VCaP (cell line): ENCODE data around the gene ISM2.
A peak's percentile ranks its signal among the peaks of the same experiment; 100 is the strongest.
"Not testable (repeated sequence)": the region's sequence is repeated elsewhere in the genome, so short reads cannot be mapped to it uniquely, and the experiment has no call there.

Source experiments
- H3K27ac ChIP-seq: fragments of 450-650 bp; 2 replicates; pipeline ENCODE4 v1.5.1; 2017
- CTCF ChIP-seq: fragments of 450-650 bp; conservative IDR thresholded peaks from 2 replicates; pipeline ENCODE4 v1.5.1; 2017; ENCODE audit warnings: mild to moderate bottlenecking, moderate library complexity

ISM2 gene

GRCh38 chr14:77498120-77498979 lies at the start of gene ISM2:
Gene ISM2 (minus strand): TSS chr14:77498816. CDS start chr14:77498793, 23 bp downstream.
- no peak for TF ChIP-seq CTCF
- peak within 1 kb of the TSS; percentile 11; the same call in 1 of the 2 replicates for H3K27ac ChIP-seq

GRCh38 chr14:77547512-77548180 lies 49.0 kb upstream of the ISM2 start:
- peak; percentile 25; the same call in 1 of the 2 replicates for TF ChIP-seq CTCF
- no peak overlapping the region for H3K27ac ChIP-seq

- not testable (repeated sequence) for H3K27ac ChIP-seq
Measured at GRCh38 chr14:77545171-77545570, 46.6 kb upstream of the ISM2 start.

- H3K27ac ChIP-seq = no peak overlapping the region; the same call in 1 of the 2 replicates
- TF ChIP-seq CTCF = no peak
Measured at GRCh38 chr14:77544571-77544970, 46.0 kb upstream of the ISM2 start.

GRCh38 chr14:77543637-77544334 lies 45.2 kb upstream of the ISM2 start:
- TF ChIP-seq CTCF = no peak
- peak overlapping the region; percentile 69 for H3K27ac ChIP-seq

- no peak for TF ChIP-seq CTCF
- H3K27ac ChIP-seq = peak overlapping the region; percentile 69
Measured at GRCh38 chr14:77543240-77543551, 44.6 kb upstream of the ISM2 start.

GRCh38 chr14:77542421-77543239 lies 44.0 kb upstream of the ISM2 start:
- peak overlapping the region; percentile 69 for H3K27ac ChIP-seq
- no peak for TF ChIP-seq CTCF
